GM12878 (cell line): ENCODE measurements around the gene SPATS2L. TPM values are rescaled to one million over a fixed set of nuclear protein-coding genes. Genes with fewer than 3 reads are reported as not detected.

Experiments used
- ATAC-seq: fragments of 200-7000 bp; cut with Tn5 transposase; 3 replicates; pipeline ENCODE4 v1.9.1; 2020; ENCODE audit warnings: mild to moderate bottlenecking, moderate library complexity
- BruUV-seq: library from RNA; stranded (reverse); fragments of 400-500 nt; replicated peaks from 2 replicates; lab custom pipeline; 2021; lab: Mats Ljungman, UMichigan
- CTCF ChIA-PET: fragments of 300-600 bp; sonication (Branson Sonifier 250); formaldehyde crosslinking; extraction: SDS; loops from one replicate; lab custom pipeline; 2021; ENCODE audit warnings: inconsistent platforms; lab: Yijun Ruan, JAX
- POLR2A ChIA-PET: fragments of 350-600 bp; formaldehyde crosslinking; extraction: SDS; loops from one replicate; lab custom pipeline; 2021; ENCODE audit warnings: inconsistent platforms; lab: Charles Lee
- RAD21 ChIA-PET: fragments of 300-600 bp; sonication (Branson Sonifier 250); formaldehyde crosslinking; loops from one replicate; lab custom pipeline; 2023; ENCODE audit warnings: antibody characterized with exemption; ENCODE audit not compliant: unreplicated experiment; lab: Charles Lee
- SMC1A ChIA-PET: fragments of 300-600 bp; sonication (Branson Sonifier 250); formaldehyde crosslinking; loops from one replicate; lab custom pipeline; 2023; ENCODE audit not compliant: unreplicated experiment, uncharacterized antibody; lab: Charles Lee
- DNase-seq: peaks from one replicate; pipeline ENCODE4 v3.0.0-alpha.2; 2011; ENCODE audit warnings: low read depth, low spot score
- FAIRE-seq: peaks from 3 replicates; lab custom pipeline; 2011; peaks lifted over from hg19 to GRCh38; lab: Jason Lieb, UNC
- H2AFZ ChIP-seq: 2 replicates; pipeline ENCODE4 v1.6.0; 2011; ENCODE audit warnings: low read depth, low read length, control low read depth; ENCODE audit not compliant: control insufficient read depth
- H3K27ac ChIP-seq: 2 replicates; pipeline ENCODE4 v1.5.1; 2011; ENCODE audit warnings: control low read depth; ENCODE audit not compliant: control insufficient read depth, insufficient read depth
- H3K27me3 ChIP-seq, 2 experiments: replicated peaks in 1 of 2; 2 replicates each; pipeline versions ENCODE4 v1.6.0 to v1.6.1; 2011; ENCODE audit warnings: low read length in 1 of 2; ENCODE audit not compliant: control insufficient read depth in 2 of 2, insufficient read depth in 2 of 2
- H3K36me3 ChIP-seq, 2 experiments: 2 replicates each; pipeline ENCODE4 v1.5.1; 2011; ENCODE audit warnings: low read length in 1 of 2; ENCODE audit not compliant: control insufficient read depth in 2 of 2, insufficient read depth in 2 of 2
- H3K4me1 ChIP-seq: 2 replicates; pipeline ENCODE4 v1.6.1; 2011; ENCODE audit warnings: mild to moderate bottlenecking, low read length, moderate library complexity, mixed read lengths; ENCODE audit not compliant: control insufficient read depth, insufficient read depth
- H3K4me2 ChIP-seq: 2 replicates; pipeline ENCODE4 v1.6.0; 2011; ENCODE audit warnings: control low read depth; ENCODE audit not compliant: control insufficient read depth, insufficient read depth
- H3K4me3 ChIP-seq: fragments of 200-600 bp; sonication (generic); 2 replicates; pipeline ENCODE4 v1.5.1; 2016
- H3K79me2 ChIP-seq: 2 replicates; pipeline ENCODE4 v1.6.0; 2011; ENCODE audit warnings: low read length; ENCODE audit not compliant: control insufficient read depth, insufficient read depth
- H3K9ac ChIP-seq: 2 replicates; pipeline ENCODE4 v1.8.0; 2011; ENCODE audit warnings: low read length, control low read depth, mixed read lengths; ENCODE audit not compliant: control insufficient read depth, insufficient read depth
- H3K9me3 ChIP-seq: replicated peaks from 3 replicates; pipeline ENCODE4 v1.5.1; 2011; ENCODE audit warnings: mild to moderate bottlenecking, low read length; ENCODE audit not compliant: control insufficient read depth, insufficient read depth
- H4K20me1 ChIP-seq: 2 replicates; pipeline ENCODE4 v1.6.0; 2011; ENCODE audit not compliant: control insufficient read depth, insufficient read depth
- BMI1 ChIP-seq: fragments of 450-650 bp; IDR thresholded peaks from 2 replicates; pipeline ENCODE4 v1.6.1; 2016; ENCODE audit warnings: mild to moderate bottlenecking, moderate library complexity, borderline replicate concordance
- IRF4 ChIP-seq: IDR thresholded peaks from 2 replicates; pipeline ENCODE4 v1.6.1; 2011; ENCODE audit warnings: low read depth, low read length
- JUNB ChIP-seq: IDR thresholded peaks from 2 replicates; pipeline ENCODE4 v1.6.1; 2016; ENCODE audit warnings: antibody characterized with exemption, mild to moderate bottlenecking
- KAT2A ChIP-seq: conservative IDR thresholded peaks from 2 replicates; pipeline ENCODE4 v1.6.1; 2011; ENCODE audit warnings: low read depth, low read length; ENCODE audit not compliant: control insufficient read depth
- MYB ChIP-seq: fragments of 150-350 bp; IDR thresholded peaks from 2 replicates; pipeline ENCODE4 v1.6.1; 2014; ENCODE audit warnings: mild to moderate bottlenecking, low read depth, low read length, borderline replicate concordance
- NFIC ChIP-seq: IDR thresholded peaks from 2 replicates; pipeline ENCODE4 v1.6.1; 2012; ENCODE audit warnings: low read depth, mild to moderate bottlenecking, inconsistent platforms, low read length, moderate library complexity
- NKRF ChIP-seq: fragments of 450-650 bp; conservative IDR thresholded peaks from 2 replicates; pipeline ENCODE4 v1.6.1; 2017; ENCODE audit warnings: mild to moderate bottlenecking, moderate library complexity
- NRF1 ChIP-seq: conservative IDR thresholded peaks from 2 replicates; pipeline ENCODE4 v1.6.1; 2011; ENCODE audit warnings: mild to moderate bottlenecking, low read depth, low read length, improper control_type of control experiment
- POLR2A ChIP-seq: IDR thresholded peaks from 2 replicates; pipeline ENCODE4 v1.6.1; 2011; ENCODE audit warnings: low read depth, mild to moderate bottlenecking, low read length
- POLR2AphosphoS2 ChIP-seq: IDR thresholded peaks from 2 replicates; pipeline ENCODE4 v1.6.1; 2011; ENCODE audit warnings: low read depth, mild to moderate bottlenecking, low read length, improper control_type of control experiment, moderate library complexity
- RELA ChIP-seq: fragments of 450-650 bp; IDR thresholded peaks from 2 replicates; pipeline ENCODE4 v1.8.0; 2014; ENCODE audit warnings: borderline replicate concordance; ENCODE audit not compliant: partially characterized antibody
- RUNX3 ChIP-seq: IDR thresholded peaks from 2 replicates; pipeline ENCODE4 v1.6.1; 2012; ENCODE audit warnings: low read length, inconsistent platforms
- SMAD1 ChIP-seq: fragments of 450-650 bp; IDR thresholded peaks from 2 replicates; pipeline ENCODE4 v1.6.1; 2018; ENCODE audit warnings: mild to moderate bottlenecking, low read depth; ENCODE audit not compliant: partially characterized antibody
- SMAD5 ChIP-seq: IDR thresholded peaks from 2 replicates; pipeline ENCODE4 v1.6.1; 2016; ENCODE audit warnings: antibody characterized with exemption, low read depth
- SREBF1 ChIP-seq: IDR thresholded peaks from 2 replicates; pipeline ENCODE4 v1.6.1; 2012; ENCODE audit warnings: mild to moderate bottlenecking, low read length
- SUZ12 ChIP-seq: fragments of 200-600 bp; sonication (generic); IDR thresholded peaks from one replicate; pipeline ENCODE4 v1.6.1; 2018; ENCODE audit warnings: antibody characterized with exemption, mild to moderate bottlenecking; ENCODE audit not compliant: unreplicated experiment
- ZBED1 ChIP-seq: IDR thresholded peaks from 2 replicates; pipeline ENCODE4 v1.6.1; 2016; ENCODE audit warnings: borderline replicate concordance
- ZBTB40 ChIP-seq: fragments of 450-650 bp; IDR thresholded peaks from 2 replicates; pipeline ENCODE4 v1.6.1; 2016; ENCODE audit warnings: mild to moderate bottlenecking, moderate library complexity, borderline replicate concordance
- WGBS: methylation state at CpG from one replicate; pipeline ENCODE4 v1.1.6; 2016; ENCODE audit warnings: low lambda C conversion rate; ENCODE audit not compliant: insufficient replicate concordance, insufficient coverage; ENCODE audit errors: missing lambda C conversion rate; 5-methylcytosine and 5-hydroxymethylcytosine counted together
- in situ Hi-C: fragments of 300-500 bp; cut with MboI; formaldehyde crosslinking; loops from 9 replicates; pipeline ENCODE4 v1.14.3; 2018; ENCODE audit warnings: mixed read lengths
- intact Hi-C: fragments of 100-400 bp; cut with micrococcal nuclease; formaldehyde crosslinking; loops from one replicate; pipeline ENCODE4 v1.14.2; 2022; ENCODE audit not compliant: unreplicated experiment
- polyA plus RNA-seq, 11 experiments: library from polyadenylated mRNA; depleted of rRNA in 4 of 11; unstranded in 6 of 11; stranded (reverse) in 5 of 11; fragments of >200 nt; fragmentation: Nextera tagmentation in 4 of 11; fragmentation: Illumina TruSeq in 1 of 11; extraction: Ambion mirVana in 4 of 11; extraction: Trizol in 1 of 11; gene quantifications; 1 replicate in 1 of 11; 2 replicates in 10 of 11; pipeline versions ENCODE4 v1.2.1 to v1.2.3, GENCODE V29; 2011 to 2016; ENCODE audit warnings: inconsistent platforms in 2 of 11, missing spikeins in 2 of 11, low read depth in 1 of 11
- total RNA-seq, 4 experiments: library from RNA; depleted of rRNA in 3 of 4; stranded (reverse); fragments of >200 nt in 3 of 4; fragmentation: Illumina TruSeq in 1 of 4; extraction: Trizol in 1 of 4; gene quantifications; 2 replicates each; pipeline versions ENCODE4 v1.2.1 to v1.2.3, GENCODE V29; 2013 to 2021

Gene SPATS2L
- total and polyA plus RNA-seq, 10 of the 15 experiments (the other 5 are each of a cell fraction or from before 2014, with no cell fraction given), result 5.2 to 30.0 (median 20.1) TPM

DNA sequence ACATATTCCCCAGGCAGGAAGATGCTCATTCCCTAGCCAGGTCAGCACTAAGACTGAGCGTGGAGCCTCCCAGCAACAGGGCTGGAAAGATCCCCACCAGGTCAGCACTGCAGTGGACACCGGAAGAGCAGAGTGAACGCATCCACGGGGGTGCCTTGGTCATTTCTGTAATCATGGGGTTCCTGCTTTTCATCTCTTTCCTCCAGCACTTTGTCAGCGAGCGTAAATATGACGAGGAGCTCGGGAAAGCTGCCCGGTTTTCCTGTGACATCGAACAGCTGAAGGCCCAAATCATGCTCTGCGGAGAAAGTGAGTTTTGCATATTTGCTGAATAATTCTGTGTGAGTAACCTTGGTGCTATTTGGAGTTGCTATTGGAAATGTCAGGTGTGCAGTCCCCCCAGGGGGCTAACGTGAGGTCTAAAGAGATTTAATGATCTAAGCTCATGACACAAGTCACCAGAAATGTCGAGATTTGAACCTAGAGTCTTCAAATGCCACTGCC is 163.3 kb downstream of the SPATS2L start:
- ChIA-PET SMC1A (interaction anchor here (0.7 to 5.3 kb wide), 11 partner anchors 8 to 491 kb away, joined by 3 to 74 read pairs (median 9); partner anchors contain the start of gene SPATS2L), CTCF (interaction anchor here (0.7 to 4.9 kb wide), 9 partner anchors 8 to 491 kb away, joined by 3 to 147 read pairs (median 30); no protein-coding TSS in a partner anchor), POLR2A (interaction anchor here (0.5 to 1.3 kb wide), 3 partner anchors 13 to 558 kb away, joined by 3 to 4 read pairs (median 3); no protein-coding TSS in a partner anchor), RAD21 (interaction anchor here (0.6 to 5.5 kb wide), 6 partner anchors 9 to 268 kb away, joined by 3 to 91 read pairs (median 4); no protein-coding TSS in a partner anchor)
- Histone ChIP-seq H2AFZ (no peak overlapping the region), H3K27ac (no peak overlapping the region), H3K79me2 (no peaks in the 10 kb centered on the region), H3K27me3 (no peaks in the 10 kb centered on the region), H3K4me2 (no peak overlapping the region), H3K4me1 (peaks cover 30% of the 10 kb centered on the region), H3K4me3 (no peak overlapping the region), H3K9ac (no peak overlapping the region), H4K20me1 (no peaks in the 10 kb centered on the region), H3K36me3 (peaks cover 0 to 4% of the 10 kb centered on the region in 2 experiments), H3K9me3 (no peaks in the 10 kb centered on the region)
- no peak for ATAC-seq
- intact Hi-C loops (loop anchor here (2.0 kb wide), 2 partner anchors 15 to 163 kb away; partner anchors contain the start of gene SPATS2L), in situ Hi-C loops (loop anchor here (5.0 kb wide), 1 partner anchor 492 kb away; no protein-coding TSS in a partner anchor)
- DNase-seq, result no peak
- BruUV-seq, result no TSS peak
- FAIRE-seq, result no peak
- 95% methylated on average over 13 of the region's 13 CpGs for WGBS
- no peak for TF ChIP-seq POLR2AphosphoS2
- no peak for TF ChIP-seq NFIC
- no peak for TF ChIP-seq ZBTB40
- TF ChIP-seq BMI1, result no peak
- TF ChIP-seq KAT2A, result no peak
- no peak for TF ChIP-seq SMAD1
- no peak for TF ChIP-seq IRF4
- TF ChIP-seq SREBF1, result no peak
- TF ChIP-seq POLR2A, result no peak
- TF ChIP-seq SMAD5, result no peak
- no peak for TF ChIP-seq NKRF
- TF ChIP-seq RUNX3, result no peak
- no peak for TF ChIP-seq NRF1
- TF ChIP-seq RELA, result no peak
- TF ChIP-seq SUZ12, result no peak
- TF ChIP-seq MYB, result no peak
- no peak for TF ChIP-seq ZBED1
- no peak for TF ChIP-seq JUNB
